IMR-90 (cell line): ENCODE results near the gene CCL20. TPM values are rescaled to one million over a fixed set of nuclear protein-coding genes. Genes with fewer than 3 reads are reported as not detected.

ENCODE experiments used
- ATAC-seq: fragments of 200-7000 bp; cut with Tn5 transposase; 2 replicates; pipeline ENCODE4 v1.9.1; 2020; ENCODE audit warnings: low read depth, mild to moderate bottlenecking, moderate library complexity
- BruUV-seq: library from RNA; stranded (reverse); fragments of 400-500 nt; replicated peaks from 2 replicates; lab custom pipeline; 2021; lab: Mats Ljungman, UMichigan
- CTCF ChIA-PET: fragments of 300-600 bp; formaldehyde crosslinking; extraction: SDS; loops from one replicate; lab custom pipeline; 2021; ENCODE audit warnings: antibody characterized with exemption; lab: Yijun Ruan, JAX
- POLR2A ChIA-PET: fragments of 300-600 bp; sonication (Branson Sonifier 250); formaldehyde crosslinking; loops from one replicate; lab custom pipeline; 2022; ENCODE audit warnings: antibody characterized with exemption; ENCODE audit not compliant: unreplicated experiment; lab: Charles Lee
- DNase-seq: peaks from one replicate; pipeline ENCODE4 v3.0.0; 2013
- H2AFZ ChIP-seq: replicated peaks from 2 replicates; pipeline ENCODE3; 2013; ENCODE audit warnings: low read length, mild to moderate bottlenecking; ENCODE audit not compliant: poor library complexity
- H2AK5ac ChIP-seq: 2 replicates; pipeline ENCODE4 v1.6.1; 2013; ENCODE audit warnings: low read depth, low read length, inconsistent platforms
- H2AK9ac ChIP-seq: replicated peaks from 2 replicates; pipeline ENCODE3; 2013; ENCODE audit warnings: mild to moderate bottlenecking, low read depth, low read length, moderate library complexity; ENCODE audit not compliant: poor library complexity
- H2BK120ac ChIP-seq: 2 replicates; pipeline ENCODE4 v1.6.1; 2013; ENCODE audit warnings: low read depth, low read length, inconsistent platforms
- H2BK15ac ChIP-seq: 3 replicates; pipeline ENCODE4 v1.6.1; 2013; ENCODE audit warnings: low read depth, low read length, inconsistent platforms
- H2BK20ac ChIP-seq: 2 replicates; pipeline ENCODE4 v1.6.1; 2013; ENCODE audit warnings: low read depth, mild to moderate bottlenecking, inconsistent platforms, low read length, moderate library complexity
- H2BK5ac ChIP-seq: 2 replicates; pipeline ENCODE4 v1.6.1; 2013; ENCODE audit warnings: mild to moderate bottlenecking, low read depth, low read length, inconsistent platforms; ENCODE audit not compliant: poor library complexity, severe bottlenecking
- H3K14ac ChIP-seq: replicated peaks from 2 replicates; pipeline ENCODE4 v1.6.1; 2013; ENCODE audit warnings: low read depth, low read length, inconsistent platforms
- H3K18ac ChIP-seq: 2 replicates; pipeline ENCODE4 v1.6.1; 2013; ENCODE audit warnings: low read depth, low read length, control low read depth
- H3K23ac ChIP-seq: 2 replicates; pipeline ENCODE4 v1.6.1; 2013; ENCODE audit warnings: low read depth, low read length, inconsistent platforms
- H3K27ac ChIP-seq: 2 replicates; pipeline ENCODE4 v1.5.1; 2013; ENCODE audit warnings: mild to moderate bottlenecking, control low read depth, low read length; ENCODE audit not compliant: insufficient read depth
- H3K27me3 ChIP-seq: 2 replicates; pipeline ENCODE4 v1.6.1; 2013; ENCODE audit warnings: low read length; ENCODE audit not compliant: control insufficient read depth, insufficient read depth
- H3K36me3 ChIP-seq: 2 replicates; pipeline ENCODE4 v1.6.1; 2013; ENCODE audit warnings: low read length, mixed read lengths; ENCODE audit not compliant: control insufficient read depth, insufficient read depth
- H3K4ac ChIP-seq: 2 replicates; pipeline ENCODE4 v1.6.1; 2013; ENCODE audit warnings: low read depth, low read length, inconsistent platforms
- H3K4me1 ChIP-seq: 2 replicates; pipeline ENCODE4 v1.6.1; 2013; ENCODE audit warnings: low read length, mixed read lengths; ENCODE audit not compliant: control insufficient read depth, insufficient read depth
- H3K4me2 ChIP-seq: 2 replicates; pipeline ENCODE4 v1.6.1; 2013; ENCODE audit warnings: low read depth, mild to moderate bottlenecking, control low read depth, low read length, moderate library complexity
- H3K4me3 ChIP-seq: 2 replicates; pipeline ENCODE4 v1.5.1; 2013; ENCODE audit warnings: low read depth, mild to moderate bottlenecking, control low read depth, low read length, moderate library complexity; ENCODE audit not compliant: insufficient read depth
- H3K56ac ChIP-seq: 2 replicates; pipeline ENCODE4 v1.6.1; 2013; ENCODE audit warnings: low read length, inconsistent platforms; ENCODE audit not compliant: insufficient read depth; ENCODE audit errors: extremely low read depth
- H3K79me1 ChIP-seq, 2 experiments: 2 replicates each; pipeline ENCODE4 v1.6.1; 2013; ENCODE audit warnings: low read length in 2 of 2, inconsistent platforms in 1 of 2, low read depth in 1 of 2
- H3K9ac ChIP-seq: 2 replicates; pipeline ENCODE4 v1.6.1; 2013; ENCODE audit warnings: low read depth, low read length, control low read depth
- H3K9me1 ChIP-seq: 2 replicates; pipeline ENCODE4 v1.6.1; 2013; ENCODE audit warnings: low read length, inconsistent platforms; ENCODE audit not compliant: insufficient read depth
- H3K9me3 ChIP-seq: 2 replicates; pipeline ENCODE4 v1.6.1; 2013; ENCODE audit warnings: low read length; ENCODE audit not compliant: control insufficient read depth, insufficient read depth
- H4K20me1 ChIP-seq: 2 replicates; pipeline ENCODE4 v1.6.1; 2013; ENCODE audit warnings: low read length, inconsistent platforms; ENCODE audit not compliant: insufficient read depth
- H4K5ac ChIP-seq: 2 replicates; pipeline ENCODE4 v1.6.1; 2013; ENCODE audit warnings: mild to moderate bottlenecking, low read depth, low read length, control low read depth
- H4K8ac ChIP-seq, 2 experiments: 2 replicates each; pipeline ENCODE4 v1.6.1; 2013; ENCODE audit warnings: low read depth in 2 of 2, low read length in 2 of 2, control low read depth in 1 of 2, inconsistent platforms in 1 of 2
- H4K91ac ChIP-seq: 2 replicates; pipeline ENCODE4 v1.6.1; 2013; ENCODE audit warnings: low read depth, low read length, inconsistent platforms; ENCODE audit not compliant: insufficient read depth
- BHLHE40 ChIP-seq: fragments of 150-350 bp; IDR thresholded peaks from 2 replicates; pipeline ENCODE4 v1.6.1; 2016; ENCODE audit warnings: mild to moderate bottlenecking, low read depth, low read length
- CEBPB ChIP-seq: IDR thresholded peaks from 2 replicates; pipeline ENCODE4 v1.6.1; 2012; ENCODE audit warnings: low read depth, low read length, improper control_type of control experiment
- CHD1 ChIP-seq: IDR thresholded peaks from 2 replicates; pipeline ENCODE4 v1.6.1; 2012; ENCODE audit warnings: low read depth, low read length, improper control_type of control experiment
- FOS ChIP-seq: fragments of 150-350 bp; IDR thresholded peaks from 2 replicates; pipeline ENCODE4 v1.6.1; 2016; ENCODE audit warnings: low read depth, low read length
- MAFK ChIP-seq: IDR thresholded peaks from 2 replicates; pipeline ENCODE4 v1.6.1; 2012; ENCODE audit warnings: low read depth, low read length, improper control_type of control experiment
- MAZ ChIP-seq: IDR thresholded peaks from 2 replicates; pipeline ENCODE4 v1.6.1; 2012; ENCODE audit warnings: low read depth, mild to moderate bottlenecking, low read length, improper control_type of control experiment, moderate library complexity, borderline replicate concordance
- MXI1 ChIP-seq: IDR thresholded peaks from 2 replicates; pipeline ENCODE4 v1.6.1; 2012; ENCODE audit warnings: low read depth, mild to moderate bottlenecking, low read length, moderate library complexity, borderline replicate concordance
- NFE2L2 ChIP-seq: fragments of 150-350 bp; IDR thresholded peaks from 2 replicates; pipeline ENCODE4 v1.6.1; 2016; ENCODE audit warnings: low read depth, mild to moderate bottlenecking, low read length
- POLR2A ChIP-seq: IDR thresholded peaks from 2 replicates; pipeline ENCODE4 v1.6.1; 2012; ENCODE audit warnings: mild to moderate bottlenecking, low read depth, low read length
- RAD21 ChIP-seq: IDR thresholded peaks from 2 replicates; pipeline ENCODE4 v1.6.1; 2012; ENCODE audit warnings: low read length, improper control_type of control experiment
- RCOR1 ChIP-seq: IDR thresholded peaks from 2 replicates; pipeline ENCODE4 v1.6.1; 2012; ENCODE audit warnings: mild to moderate bottlenecking, low read length, improper control_type of control experiment; ENCODE audit not compliant: insufficient replicate concordance
- RFX5 ChIP-seq: IDR thresholded peaks from 2 replicates; pipeline ENCODE4 v1.8.0; 2012; ENCODE audit warnings: low read depth, mild to moderate bottlenecking, low read length, moderate library complexity
- SMC3 ChIP-seq: fragments of 150-350 bp; IDR thresholded peaks from 2 replicates; pipeline ENCODE4 v1.6.1; 2016; ENCODE audit warnings: low read depth, mild to moderate bottlenecking, antibody characterized with exemption, low read length, moderate library complexity
- WGBS, 2 experiments: methylation state at CpG; one replicate each; pipeline versions ENCODE4 v1.1.5 to v1.1.7; 2013; ENCODE audit warnings: missing lambda C conversion rate in 2 of 2; ENCODE audit not compliant: insufficient read length in 1 of 2; ENCODE audit errors: extremely low coverage in 2 of 2; 5-methylcytosine and 5-hydroxymethylcytosine counted together
- dilution Hi-C: fragments of 300-500 bp; cut with HindIII; formaldehyde crosslinking; loops from one replicate; pipeline ENCODE4 v1.14.3; 2018; ENCODE audit warnings: low sequenced_read_pairs; ENCODE audit not compliant: unreplicated experiment
- in situ Hi-C: fragments of 300-500 bp; cut with MboI; formaldehyde crosslinking; loops from 3 replicates; pipeline ENCODE4 v1.14.3; 2019; ENCODE audit warnings: low sequenced_read_pairs, inconsistent platforms, mixed read lengths
- intact Hi-C: fragments of 100-400 bp; cut with micrococcal nuclease; formaldehyde crosslinking; loops from 2 replicates; pipeline ENCODE4 v1.10.0; 2022
- polyA plus RNA-seq, 3 experiments: library from polyadenylated mRNA; depleted of rRNA; stranded (reverse); fragments of >200 nt; gene quantifications; 2 replicates each; pipeline ENCODE4 v1.2.3, GENCODE V29; 2012; ENCODE audit warnings: low replicate concordance in 1 of 3
- total RNA-seq: library from RNA; depleted of rRNA; stranded (reverse); fragments of >200 nt; gene quantifications from 2 replicates; pipeline ENCODE4 v1.2.3, GENCODE V29; 2012
- TF ChIP-seq, protein P1 (sequence below): fragments of 150-350 bp; IDR thresholded peaks from 2 replicates; pipeline ENCODE4 v1.6.1; 2016; ENCODE audit warnings: low read depth, mild to moderate bottlenecking, low read length, moderate library complexity, borderline replicate concordance
- TF ChIP-seq, protein P2 (sequence below): conservative IDR thresholded peaks from 2 replicates; pipeline ENCODE4 v1.5.1; 2012; ENCODE audit warnings: mild to moderate bottlenecking, low read depth, low read length, improper control_type of control experiment
- TF ChIP-seq, protein P3 (sequence below): fragments of 150-350 bp; IDR thresholded peaks from 2 replicates; pipeline ENCODE4 v1.6.1; 2017; ENCODE audit warnings: mild to moderate bottlenecking, antibody characterized with exemption, low read length, low read depth

CCL20 gene
- total and polyA plus RNA-seq, 2 of the 4 experiments (the other 2 are of a cell fraction), result not detected

DNA sequence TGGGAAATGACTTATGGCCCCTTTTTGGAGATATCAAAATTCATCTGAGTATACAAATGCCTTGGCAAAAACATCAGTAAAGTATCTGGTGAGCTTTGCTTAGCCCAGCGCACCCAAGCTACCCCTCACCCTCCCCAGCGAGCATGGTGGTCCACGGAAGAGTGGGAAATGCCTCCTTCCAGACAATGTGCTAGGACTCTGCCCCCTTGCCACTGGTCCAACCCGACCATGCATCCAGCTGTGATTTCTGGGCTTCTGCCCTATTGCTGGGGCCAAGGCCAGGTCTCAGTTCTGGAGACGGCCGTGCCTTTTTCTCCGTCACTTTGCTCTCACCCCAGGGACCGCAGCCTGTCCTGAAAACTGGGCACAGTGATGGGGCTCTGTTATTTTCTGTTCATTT is 31.8 kb upstream of the CCL20 start:
- TF ChIP-seq, protein P1, sequence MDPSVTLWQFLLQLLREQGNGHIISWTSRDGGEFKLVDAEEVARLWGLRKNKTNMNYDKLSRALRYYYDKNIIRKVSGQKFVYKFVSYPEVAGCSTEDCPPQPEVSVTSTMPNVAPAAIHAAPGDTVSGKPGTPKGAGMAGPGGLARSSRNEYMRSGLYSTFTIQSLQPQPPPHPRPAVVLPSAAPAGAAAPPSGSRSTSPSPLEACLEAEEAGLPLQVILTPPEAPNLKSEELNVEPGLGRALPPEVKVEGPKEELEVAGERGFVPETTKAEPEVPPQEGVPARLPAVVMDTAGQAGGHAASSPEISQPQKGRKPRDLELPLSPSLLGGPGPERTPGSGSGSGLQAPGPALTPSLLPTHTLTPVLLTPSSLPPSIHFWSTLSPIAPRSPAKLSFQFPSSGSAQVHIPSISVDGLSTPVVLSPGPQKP, result no peak
- TF ChIP-seq FOS, result no peak
- no peak for TF ChIP-seq SMC3
- TF ChIP-seq RAD21, result no peak
- TF ChIP-seq MXI1, result no peak
- TF ChIP-seq MAFK, result no peak
- TF ChIP-seq, protein P2, sequence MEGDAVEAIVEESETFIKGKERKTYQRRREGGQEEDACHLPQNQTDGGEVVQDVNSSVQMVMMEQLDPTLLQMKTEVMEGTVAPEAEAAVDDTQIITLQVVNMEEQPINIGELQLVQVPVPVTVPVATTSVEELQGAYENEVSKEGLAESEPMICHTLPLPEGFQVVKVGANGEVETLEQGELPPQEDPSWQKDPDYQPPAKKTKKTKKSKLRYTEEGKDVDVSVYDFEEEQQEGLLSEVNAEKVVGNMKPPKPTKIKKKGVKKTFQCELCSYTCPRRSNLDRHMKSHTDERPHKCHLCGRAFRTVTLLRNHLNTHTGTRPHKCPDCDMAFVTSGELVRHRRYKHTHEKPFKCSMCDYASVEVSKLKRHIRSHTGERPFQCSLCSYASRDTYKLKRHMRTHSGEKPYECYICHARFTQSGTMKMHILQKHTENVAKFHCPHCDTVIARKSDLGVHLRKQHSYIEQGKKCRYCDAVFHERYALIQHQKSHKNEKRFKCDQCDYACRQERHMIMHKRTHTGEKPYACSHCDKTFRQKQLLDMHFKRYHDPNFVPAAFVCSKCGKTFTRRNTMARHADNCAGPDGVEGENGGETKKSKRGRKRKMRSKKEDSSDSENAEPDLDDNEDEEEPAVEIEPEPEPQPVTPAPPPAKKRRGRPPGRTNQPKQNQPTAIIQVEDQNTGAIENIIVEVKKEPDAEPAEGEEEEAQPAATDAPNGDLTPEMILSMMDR, result no peak
- TF ChIP-seq RCOR1, result no peak
- no peak for TF ChIP-seq RFX5
- TF ChIP-seq POLR2A, result no peak
- TF ChIP-seq CEBPB, result no peak
- TF ChIP-seq CHD1, result no peak
- no peak for TF ChIP-seq BHLHE40
- TF ChIP-seq NFE2L2, result no peak
- TF ChIP-seq MAZ, result no peak
- TF ChIP-seq, protein P3, sequence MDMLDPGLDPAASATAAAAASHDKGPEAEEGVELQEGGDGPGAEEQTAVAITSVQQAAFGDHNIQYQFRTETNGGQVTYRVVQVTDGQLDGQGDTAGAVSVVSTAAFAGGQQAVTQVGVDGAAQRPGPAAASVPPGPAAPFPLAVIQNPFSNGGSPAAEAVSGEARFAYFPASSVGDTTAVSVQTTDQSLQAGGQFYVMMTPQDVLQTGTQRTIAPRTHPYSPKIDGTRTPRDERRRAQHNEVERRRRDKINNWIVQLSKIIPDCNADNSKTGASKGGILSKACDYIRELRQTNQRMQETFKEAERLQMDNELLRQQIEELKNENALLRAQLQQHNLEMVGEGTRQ, result no peak
- Histone ChIP-seq H3K27me3 (peaks cover 2% of the 10 kb centered on the region; the same call in 1 of the 2 replicates), H2BK15ac (no peak overlapping the region), H2AFZ (no peak overlapping the region), H3K18ac (no peak overlapping the region), H3K14ac (no peak overlapping the region), H4K91ac (no peak overlapping the region), H4K5ac (no peak overlapping the region), H3K23ac (no peak overlapping the region), H2AK9ac (no peak overlapping the region), H3K4ac (no peak overlapping the region), H4K20me1 (no peaks in the 10 kb centered on the region), H3K79me1 (no peaks in the 10 kb centered on the region), H2BK120ac (no peak overlapping the region), H2BK5ac (no peak overlapping the region), H3K9me3 (no peaks in the 10 kb centered on the region), H3K9me1 (no peaks in the 10 kb centered on the region), H2BK20ac (no peak overlapping the region), H4K8ac (no peak overlapping the region), H3K9ac (no peak overlapping the region), H3K56ac (no peak overlapping the region), H3K4me1 (no peaks in the 10 kb centered on the region), H3K4me2 (no peak overlapping the region), H3K27ac (no peak overlapping the region), H3K36me3 (no peaks in the 10 kb centered on the region), H3K4me3 (no peak overlapping the region), H2AK5ac (no peak overlapping the region)
- no peak for DNase-seq
- intact Hi-C loops, result no loop called here
- ChIA-PET CTCF (no interaction called here), POLR2A (no interaction called here)
- in situ Hi-C loops, result no loop called here
- ATAC-seq, result no peak
- no CpG with 5 or more reads among the region's 8 CpGs for WGBS, 2 experiments
- dilution Hi-C loops, result no loop called here
- no TSS peak for BruUV-seq
